ENCODE measurements around the gene ELOB.

GRCh38 chr16:2728034-2728433 lies 49.0 kb downstream of the ELOB start:
- no peak for TF ChIP-seq CTCF (IDR thresholded peaks at IDR 0.05)
- no peak for TF ChIP-seq NFIC (IDR thresholded peaks at IDR 0.05; ENCODE audit: borderline replicate concordance)
- TF ChIP-seq EP300 (IDR thresholded peaks at IDR 0.05; ENCODE audit: borderline replicate concordance in 1 of 2, low read depth in 1 of 2, low read length in 1 of 2) = no peak

Measured in SK-N-SH (cell line).